Omental fat pad (tissue), 4 donors: Measurements from ENCODE around the gene HOXC12. TPM values are rescaled to one million over a fixed set of nuclear protein-coding genes. Genes with fewer than 3 reads are reported as not detected.

Experiments used
- ATAC-seq: fragments of 150-250 bp; one replicate; pipeline ENCODE4 v1.9.1; 2016; ENCODE audit warnings: mild to moderate bottlenecking, moderate library complexity; ENCODE audit not compliant: low FRiP score
- DNase-seq: peaks from one replicate; pipeline ENCODE4 v3.0.0-alpha.2; 2019; ENCODE audit warnings: low spot score
- total RNA-seq, 4 donors: library from RNA; depleted of rRNA; stranded (reverse); fragments of >200 nt; gene quantifications; one replicate each; pipeline ENCODE4 v1.1.0, GENCODE V29; 2016
- TF ChIP-seq, protein P1 (sequence below), 3 donors: fragments of 450-650 bp; IDR thresholded peaks; one replicate each; pipeline ENCODE4 v1.5.1; 2016 to 2017; ENCODE audit warnings: antibody characterized with exemption in 3 of 3, mild to moderate bottlenecking in 3 of 3, moderate library complexity in 2 of 3

HOXC12 gene
- total RNA-seq, 4 donors from 2014 or later: not detected

DNA sequence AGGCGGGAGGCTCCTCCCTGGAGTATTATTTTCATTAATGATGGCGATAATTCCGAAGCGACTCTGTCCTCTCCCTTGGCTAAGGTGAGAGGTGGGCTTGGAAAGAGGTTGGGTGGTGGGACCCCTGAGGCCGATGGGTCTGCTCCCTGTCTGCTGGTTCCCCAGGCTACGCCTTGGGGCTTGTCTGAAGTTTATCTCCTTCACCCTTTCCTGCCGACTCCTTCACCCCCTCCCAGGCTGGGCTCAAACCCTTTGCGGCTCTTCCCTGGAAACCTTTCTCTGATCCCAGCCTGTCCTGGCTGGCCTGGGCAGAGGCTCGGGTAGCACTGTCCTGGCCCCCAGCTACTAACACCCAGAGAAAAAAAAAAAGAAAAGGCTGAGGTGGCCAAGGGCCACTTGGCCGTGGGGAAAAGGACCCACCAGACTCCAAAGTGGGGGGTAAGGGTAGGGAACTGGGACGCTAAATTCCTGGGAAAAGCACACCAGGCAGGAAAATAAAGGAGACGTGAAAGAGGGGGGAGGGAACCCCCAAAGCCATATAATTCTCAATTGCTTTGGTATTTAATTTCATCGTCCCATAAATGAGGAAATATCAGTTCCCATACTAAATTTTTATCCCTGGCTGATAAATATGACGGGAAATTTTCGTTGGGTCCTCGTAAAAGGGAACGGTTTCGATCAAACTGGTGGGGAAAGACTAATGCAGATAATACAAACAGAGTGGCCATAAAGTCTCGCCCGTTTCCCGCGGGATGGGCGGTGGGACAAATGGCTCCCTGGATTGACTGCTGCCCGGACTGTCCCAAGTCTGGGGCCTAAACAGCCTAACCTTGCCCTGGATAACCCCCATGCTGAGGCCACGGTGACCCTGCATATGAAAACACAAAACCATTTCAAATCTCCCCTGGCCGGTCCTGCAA is 28.2 kb downstream of the HOXC12 start:
- no peak for ATAC-seq
- no peak for DNase-seq
- TF ChIP-seq, protein P1, sequence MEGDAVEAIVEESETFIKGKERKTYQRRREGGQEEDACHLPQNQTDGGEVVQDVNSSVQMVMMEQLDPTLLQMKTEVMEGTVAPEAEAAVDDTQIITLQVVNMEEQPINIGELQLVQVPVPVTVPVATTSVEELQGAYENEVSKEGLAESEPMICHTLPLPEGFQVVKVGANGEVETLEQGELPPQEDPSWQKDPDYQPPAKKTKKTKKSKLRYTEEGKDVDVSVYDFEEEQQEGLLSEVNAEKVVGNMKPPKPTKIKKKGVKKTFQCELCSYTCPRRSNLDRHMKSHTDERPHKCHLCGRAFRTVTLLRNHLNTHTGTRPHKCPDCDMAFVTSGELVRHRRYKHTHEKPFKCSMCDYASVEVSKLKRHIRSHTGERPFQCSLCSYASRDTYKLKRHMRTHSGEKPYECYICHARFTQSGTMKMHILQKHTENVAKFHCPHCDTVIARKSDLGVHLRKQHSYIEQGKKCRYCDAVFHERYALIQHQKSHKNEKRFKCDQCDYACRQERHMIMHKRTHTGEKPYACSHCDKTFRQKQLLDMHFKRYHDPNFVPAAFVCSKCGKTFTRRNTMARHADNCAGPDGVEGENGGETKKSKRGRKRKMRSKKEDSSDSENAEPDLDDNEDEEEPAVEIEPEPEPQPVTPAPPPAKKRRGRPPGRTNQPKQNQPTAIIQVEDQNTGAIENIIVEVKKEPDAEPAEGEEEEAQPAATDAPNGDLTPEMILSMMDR (IDR thresholded peaks at IDR 0.05): no peak

DNA sequence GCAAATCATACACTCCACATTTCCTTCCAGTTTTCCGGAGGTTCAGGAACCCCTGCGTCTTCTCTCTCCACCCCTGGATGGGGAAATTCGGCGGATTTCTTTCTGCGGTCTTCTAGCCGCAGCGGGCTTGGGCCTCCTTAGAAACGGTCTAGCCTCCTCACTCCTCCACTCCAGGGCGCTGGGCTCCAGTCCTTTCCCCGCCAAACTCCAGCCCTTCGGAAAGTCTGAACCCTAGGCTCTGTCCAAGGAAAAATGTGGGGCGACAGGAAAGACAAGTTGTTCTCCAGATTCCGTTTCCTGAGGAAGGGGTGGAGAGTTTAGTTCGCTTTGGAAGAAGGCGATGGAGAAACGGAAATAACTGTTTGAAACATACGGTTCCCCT is 28.9 kb downstream of the HOXC12 start:
- no peak for DNase-seq
- TF ChIP-seq, protein P1 (IDR thresholded peaks at IDR 0.05): no peak
- ATAC-seq: no peak

DNA sequence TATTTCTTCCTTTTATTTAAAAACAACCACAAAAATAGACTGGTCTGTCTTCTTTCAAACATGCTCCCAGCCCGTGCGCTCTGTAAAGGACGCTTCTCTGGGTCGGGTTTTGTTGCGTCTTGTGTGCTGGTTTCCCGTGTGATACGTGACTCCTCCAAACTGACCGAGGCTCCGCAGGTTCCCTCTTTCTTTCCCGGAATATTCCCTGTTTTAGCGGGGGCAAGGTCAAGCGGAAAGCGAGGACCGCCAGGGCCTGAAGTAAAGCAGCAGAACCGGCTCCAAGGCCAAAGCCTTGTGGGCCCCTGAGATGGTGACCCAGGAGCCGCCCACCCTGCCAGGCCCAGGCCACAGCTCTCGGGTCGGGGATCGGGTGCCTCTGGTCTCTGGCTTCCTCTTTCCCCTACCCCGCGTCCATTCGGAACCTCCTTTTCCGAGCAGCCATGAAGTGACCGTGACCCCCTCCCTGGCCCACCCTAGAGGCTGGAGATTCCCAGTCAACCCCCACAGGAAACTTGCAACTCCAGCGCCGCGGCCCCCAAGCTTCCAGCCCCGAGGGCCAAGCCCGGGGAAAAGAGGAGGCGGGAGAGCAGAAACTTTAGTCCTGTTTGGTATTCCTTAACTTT is 29.4 kb downstream of the HOXC12 start:
- TF ChIP-seq, protein P1 (IDR thresholded peaks at IDR 0.05): no peak
- no peak for DNase-seq
- ATAC-seq: no peak

DNA sequence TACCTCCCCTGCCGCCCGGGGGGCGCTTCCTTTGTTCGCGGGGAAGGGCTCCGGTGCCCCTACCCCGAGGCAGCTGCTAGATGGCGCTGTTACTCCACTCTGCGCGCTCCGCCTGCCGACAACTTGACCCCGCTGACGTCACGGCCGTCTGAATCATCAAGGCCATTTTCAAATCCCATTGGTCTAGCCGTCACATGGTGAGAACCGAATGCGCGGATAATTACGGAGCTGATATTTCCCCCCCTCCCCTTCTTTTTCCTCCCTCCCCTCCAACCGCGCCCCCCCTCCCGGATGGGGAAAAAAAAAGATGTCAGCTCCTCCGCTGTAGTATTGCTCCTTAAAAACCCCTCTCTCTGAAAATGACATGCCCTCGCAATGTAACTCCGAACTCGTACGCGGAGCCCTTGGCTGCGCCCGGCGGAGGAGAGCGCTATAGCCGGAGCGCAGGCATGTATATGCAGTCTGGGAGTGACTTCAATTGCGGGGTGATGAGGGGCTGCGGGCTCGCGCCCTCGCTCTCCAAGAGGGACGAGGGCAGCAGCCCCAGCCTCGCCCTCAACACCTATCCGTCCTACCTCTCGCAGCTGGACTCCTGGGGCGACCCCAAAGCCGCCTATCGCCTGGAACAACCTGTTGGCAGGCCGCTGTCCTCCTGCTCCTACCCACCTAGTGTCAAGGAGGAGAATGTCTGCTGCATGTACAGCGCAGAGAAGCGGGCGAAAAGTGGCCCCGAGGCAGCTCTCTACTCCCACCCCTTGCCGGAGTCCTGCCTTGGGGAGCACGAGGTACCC is 30.4 kb downstream of the HOXC12 start, which contains the start of gene HOXC10:
Gene HOXC10, plus strand, starts transcription at position 246 of the 791 bp plus-strand sequence. Its CDS starts 114 bp downstream, at position 360.
- ATAC-seq: peak; percentile 59
- DNase-seq: peak; percentile 91
- TF ChIP-seq, protein P1 (IDR thresholded peaks at IDR 0.05): no peak

DNA sequence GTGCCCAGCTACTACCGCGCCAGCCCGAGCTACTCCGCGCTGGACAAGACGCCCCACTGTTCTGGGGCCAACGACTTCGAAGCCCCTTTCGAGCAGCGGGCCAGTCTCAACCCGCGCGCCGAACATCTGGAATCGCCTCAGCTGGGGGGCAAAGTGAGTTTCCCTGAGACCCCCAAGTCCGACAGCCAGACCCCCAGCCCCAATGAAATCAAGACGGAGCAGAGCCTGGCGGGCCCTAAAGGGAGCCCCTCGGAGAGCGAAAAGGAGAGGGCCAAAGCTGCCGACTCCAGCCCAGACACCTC is 30.9 kb downstream of the HOXC12 start:
- DNase-seq: no peak
- TF ChIP-seq, protein P1 (IDR thresholded peaks at IDR 0.05): no peak
- ATAC-seq: no peak

DNA sequence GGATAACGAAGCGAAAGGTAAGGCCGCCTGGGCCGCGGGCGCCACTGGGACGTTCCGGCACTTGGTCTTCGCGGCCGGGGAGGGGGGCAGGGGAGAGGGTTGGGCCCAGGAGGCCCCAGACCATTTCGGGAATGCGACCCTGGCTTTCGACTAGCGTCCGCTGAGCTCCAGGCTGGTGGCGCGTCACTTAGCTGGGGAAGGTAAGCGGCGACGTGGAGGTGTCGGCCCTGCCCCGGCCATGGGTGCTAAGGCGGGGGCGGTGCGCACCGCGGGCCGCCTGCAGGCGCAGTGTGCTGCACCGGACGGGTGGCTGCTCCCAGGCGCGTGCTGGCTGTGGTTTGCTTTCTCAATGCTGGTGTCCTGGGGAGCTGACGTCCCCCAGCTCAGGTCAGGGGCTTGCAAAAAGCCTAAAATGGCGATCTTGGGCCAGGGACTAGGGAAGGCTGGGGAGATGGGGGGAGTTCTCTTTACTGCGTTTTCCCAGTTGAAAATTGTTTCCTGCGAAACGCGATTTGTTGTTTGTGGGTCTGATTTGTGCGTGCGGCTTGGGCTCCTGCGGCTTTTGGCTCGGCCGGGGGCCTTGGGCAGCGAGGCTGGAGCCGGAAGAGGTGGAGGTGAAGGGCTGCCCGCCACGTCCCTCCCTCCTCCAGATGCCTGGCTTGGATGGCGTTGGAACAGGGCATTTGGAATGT is 31.4 kb downstream of the HOXC12 start:
- ATAC-seq: no peak
- no peak for DNase-seq
- TF ChIP-seq, protein P1 (IDR thresholded peaks at IDR 0.05): no peak
